ENCODE results near the gene RILPL1. TPM values are rescaled to one million over a fixed set of nuclear protein-coding genes. Genes with fewer than 3 reads are reported as not detected.
"Not testable (repeated sequence)": the region's sequence is repeated elsewhere in the genome, so short reads cannot be mapped to it uniquely, and the experiment has no call there.

The RILPL1 gene
- total RNA-seq, 2 experiments from 2014 or later = 1.5 TPM

GRCh38 chr12:123457980-123458779 lies 75.3 kb downstream of the RILPL1 start, which contains the start of gene SNRNP35:
Gene SNRNP35 (plus strand): TSS chr12:123458139. CDS start chr12:123465541, 7,402 bp downstream.
- CTCF ChIA-PET = interaction anchor here (1.1 to 3.1 kb wide), 6 partner anchors 10 to 93 kb away, joined by 3 to 12 read pairs (median 4); partner anchors contain the start of gene KMT5A
- peak within 1 kb of the TSS; percentile 99 for H3K27ac Mint-ChIP-seq

GRCh38 chr12:123453165-123453564 lies 80.4 kb downstream of the RILPL1 start:
- Mint-ChIP-seq H3K4me1 (peaks cover 16% of the 10 kb centered on the region), H3K9me3 (ENCODE audit: low read depth) (no peaks in the 10 kb centered on the region), H3K4me3 (no peak overlapping the region), H3K36me3 (no peaks in the 10 kb centered on the region), H3K27ac (no peak overlapping the region), H3K27me3 (no peaks in the 10 kb centered on the region)
- ATAC-seq (no peak), DNase-seq (no peak)
- CTCF ChIA-PET = no interaction called here

More at GRCh38 chr12:123457980-123458779, 75.3 kb downstream of the RILPL1 start, which contains the start of gene SNRNP35:
- H3K36me3 Mint-ChIP-seq = peaks cover 11% of the 10 kb centered on the region
- peak; percentile 81 for ATAC-seq
- H3K27me3 Mint-ChIP-seq = no peaks in the 10 kb centered on the region
- no peaks in the 10 kb centered on the region for H3K9me3 Mint-ChIP-seq (ENCODE audit: low read depth)
- peaks cover 23% of the 10 kb centered on the region for H3K4me1 Mint-ChIP-seq
- H3K4me3 Mint-ChIP-seq = peak within 1 kb of the TSS; percentile 91
- DNase-seq = peak; percentile 91

- CTCF ChIA-PET = interaction anchor here (0.7 to 3.4 kb wide), 3 partner anchors 16 to 166 kb away, joined by 3 to 15 read pairs (median 4); partner anchors contain the start of gene RILPL2
Observed at GRCh38 chr12:123452276-123452550, 81.3 kb downstream of the RILPL1 start.

GRCh38 chr12:123450636-123451035 lies 82.9 kb downstream of the RILPL1 start:
- peaks cover 22% of the 10 kb centered on the region for H3K4me1 Mint-ChIP-seq
- CTCF ChIA-PET = interaction anchor here (1.3 to 3.4 kb wide), 3 partner anchors 14 to 85 kb away, joined by 4 to 15 read pairs (median 7); partner anchors contain the start of gene RILPL2
- no peak overlapping the region for H3K27ac Mint-ChIP-seq
- H3K36me3 Mint-ChIP-seq = no peaks in the 10 kb centered on the region
- H3K4me3 Mint-ChIP-seq = no peak overlapping the region
- H3K9me3 Mint-ChIP-seq (ENCODE audit: low read depth) = no peaks in the 10 kb centered on the region
- no peaks in the 10 kb centered on the region for H3K27me3 Mint-ChIP-seq
- no peak for ATAC-seq
- DNase-seq = no peak

More at GRCh38 chr12:123452276-123452550, 81.3 kb downstream of the RILPL1 start:
- H3K27me3 Mint-ChIP-seq; H3K36me3 Mint-ChIP-seq; H3K4me3 Mint-ChIP-seq; ATAC-seq; H3K27ac Mint-ChIP-seq; H3K9me3 Mint-ChIP-seq (ENCODE audit: low read depth); DNase-seq: not testable (repeated sequence)
- peaks cover 18% of the 10 kb centered on the region for H3K4me1 Mint-ChIP-seq

GRCh38 chr12:123449856-123450255 lies 83.7 kb downstream of the RILPL1 start:
- H3K4me1 Mint-ChIP-seq = peaks cover 24% of the 10 kb centered on the region
- no peak for DNase-seq

GRCh38 chr12:123449249-123449733 lies 84.2 kb downstream of the RILPL1 start:
- H3K27ac Mint-ChIP-seq = peak overlapping the region; percentile 81
- ATAC-seq (no peak), DNase-seq (no peak)
- H3K4me1 Mint-ChIP-seq = peaks cover 24% of the 10 kb centered on the region
- no peaks in the 10 kb centered on the region for H3K9me3 Mint-ChIP-seq (ENCODE audit: low read depth)
- no peaks in the 10 kb centered on the region for H3K36me3 Mint-ChIP-seq
- CTCF ChIA-PET = interaction anchor here (0.7 to 3.4 kb wide), 11 partner anchors 9 to 153 kb away, joined by 3 to 15 read pairs (median 6); partner anchors contain the start of genes DDX55, KMT5A, RILPL2 and SNRNP35
- peak overlapping the region; percentile 11 for H3K4me3 Mint-ChIP-seq
- H3K27me3 Mint-ChIP-seq = no peaks in the 10 kb centered on the region

More at GRCh38 chr12:123449856-123450255, 83.7 kb downstream of the RILPL1 start:
- H3K27ac Mint-ChIP-seq = peak overlapping the region; percentile 23
- H3K9me3 Mint-ChIP-seq (ENCODE audit: low read depth) = no peaks in the 10 kb centered on the region
- H3K27me3 Mint-ChIP-seq = no peaks in the 10 kb centered on the region
- CTCF ChIA-PET = interaction anchor here (1.3 to 3.4 kb wide), 4 partner anchors 8 to 84 kb away, joined by 4 to 15 read pairs (median 10); partner anchors contain the start of genes RILPL2 and SNRNP35
- no peak overlapping the region for H3K4me3 Mint-ChIP-seq
- H3K36me3 Mint-ChIP-seq = no peaks in the 10 kb centered on the region
- ATAC-seq = no peak

- CTCF ChIA-PET = no interaction called here
- DNase-seq = no peak
- no peaks in the 10 kb centered on the region for H3K27me3 Mint-ChIP-seq
- H3K9me3 Mint-ChIP-seq (ENCODE audit: low read depth) = no peaks in the 10 kb centered on the region
- ATAC-seq = no peak
- H3K4me1 Mint-ChIP-seq = peaks cover 30% of the 10 kb centered on the region
- H3K36me3 Mint-ChIP-seq = no peaks in the 10 kb centered on the region
- no peak overlapping the region for H3K4me3 Mint-ChIP-seq
- H3K27ac Mint-ChIP-seq = no peak overlapping the region
Observed at GRCh38 chr12:123446333-123446713, 87.2 kb downstream of the RILPL1 start.

GRCh38 chr12:123445388-123446332 lies 87.9 kb downstream of the RILPL1 start:
- H3K27ac Mint-ChIP-seq = peak overlapping the region; percentile 28
- ATAC-seq = no peak
- H3K9me3 Mint-ChIP-seq (ENCODE audit: low read depth) = no peaks in the 10 kb centered on the region
- H3K27me3 Mint-ChIP-seq = no peaks in the 10 kb centered on the region
- no peaks in the 10 kb centered on the region for H3K36me3 Mint-ChIP-seq
- peaks cover 28% of the 10 kb centered on the region for H3K4me1 Mint-ChIP-seq
- no peak overlapping the region for H3K4me3 Mint-ChIP-seq
- CTCF ChIA-PET = no interaction called here
- no peak for DNase-seq

GRCh38 chr12:123444092-123445026 lies 89.2 kb downstream of the RILPL1 start:
- peaks cover 25% of the 10 kb centered on the region for H3K4me1 Mint-ChIP-seq
- CTCF ChIA-PET = interaction anchor here (1.0 kb wide), 1 partner anchor 9 kb away, joined by 3 read pairs; no protein-coding TSS in a partner anchor

GRCh38 chr12:123442774-123443173 lies 90.7 kb downstream of the RILPL1 start:
- CTCF ChIA-PET = no interaction called here
- DNase-seq (no peak), ATAC-seq (no peak)
- no peaks in the 10 kb centered on the region for H3K27me3 Mint-ChIP-seq
- H3K4me3 Mint-ChIP-seq = no peak overlapping the region
- H3K27ac Mint-ChIP-seq = no peak overlapping the region
- peaks cover 14% of the 10 kb centered on the region for H3K4me1 Mint-ChIP-seq
- no peaks in the 10 kb centered on the region for H3K36me3 Mint-ChIP-seq
- no peaks in the 10 kb centered on the region for H3K9me3 Mint-ChIP-seq (ENCODE audit: low read depth)

More at GRCh38 chr12:123444092-123445026, 89.2 kb downstream of the RILPL1 start:
- Mint-ChIP-seq H3K9me3 (ENCODE audit: low read depth) (no peaks in the 10 kb centered on the region), H3K4me3 (no peak overlapping the region), H3K36me3 (no peaks in the 10 kb centered on the region), H3K27ac (no peak overlapping the region), H3K27me3 (no peaks in the 10 kb centered on the region)
- no peak for ATAC-seq
- no peak for DNase-seq

GRCh38 chr12:123441523-123442164 lies 91.9 kb downstream of the RILPL1 start:
- H3K4me3 Mint-ChIP-seq = no peak overlapping the region
- no peaks in the 10 kb centered on the region for H3K9me3 Mint-ChIP-seq (ENCODE audit: low read depth)
- no peak for DNase-seq
- no peaks in the 10 kb centered on the region for H3K27me3 Mint-ChIP-seq
- H3K36me3 Mint-ChIP-seq = no peaks in the 10 kb centered on the region
- no peak for ATAC-seq
- peaks cover 17% of the 10 kb centered on the region for H3K4me1 Mint-ChIP-seq
- CTCF ChIA-PET = interaction anchor here (1.6 kb wide), 1 partner anchor 141 kb away, joined by 4 read pairs; no protein-coding TSS in a partner anchor
- no peak overlapping the region for H3K27ac Mint-ChIP-seq

All from activated CD8-positive, alpha-beta memory T cell treated with anti-CD3 and anti-CD28 coated beads, Interleukin-2, amount 10 ng/mL, durations not matched to agents 7 days and 5 days (primary cell).